Measurements from ENCODE around the gene TCAP. TPM values are rescaled to one million over a fixed set of nuclear protein-coding genes. Genes with fewer than 3 reads are reported as not detected.

Gene TCAP
- total and polyA plus RNA-seq, 2 experiments from 2014 or later = 0.61 to 2.1 TPM

GRCh38 chr17:39635614-39636176 lies 29.5 kb upstream of the TCAP start:
- ATAC-seq (peak; percentile 1; the same call in 1 of the 3 replicates), DNase-seq (ENCODE audit: low spot score) (no peak)
- Histone ChIP-seq H3K27me3 (ENCODE audit: insufficient read depth) (no peaks in the 10 kb centered on the region), H3F3A (replicated peaks; ENCODE audit: low read depth) (peaks cover 25% of the 10 kb centered on the region; the same call in 1 of the 2 replicates), H3K36me3 (ENCODE audit: insufficient read depth) (no peaks in the 10 kb centered on the region), H3K79me2 (replicated peaks; ENCODE audit: insufficient read depth) (peaks cover 29% of the 10 kb centered on the region), H3K9me2 (ENCODE audit: insufficient read depth) (no peaks in the 10 kb centered on the region), H3K4me2 (peak overlapping the region; percentile 64), H2AFZ (no peak overlapping the region), H3K27ac (ENCODE audit: low read depth) (no peak overlapping the region), H3K4me3 (no peak overlapping the region), H3K4me1 (ENCODE audit: insufficient read depth) (peaks cover 70% of the 10 kb centered on the region), H4K20me1 (replicated peaks; ENCODE audit: insufficient read depth) (peaks cover 18% of the 10 kb centered on the region)
- no peaks in the 10 kb centered on the region for H3K9me3 Mint-ChIP-seq
- H3K4me1 Mint-ChIP-seq = peaks cover 82% of the 10 kb centered on the region
- H3K27ac Mint-ChIP-seq = no peak overlapping the region
- peaks cover 24% of the 10 kb centered on the region for H3K27me3 Mint-ChIP-seq (ENCODE audit: insufficient read depth, low read depth, poor library complexity)
- peak overlapping the region; percentile 82; the same call in 1 of the 3 replicates for H3K4me3 Mint-ChIP-seq
- H3K36me3 Mint-ChIP-seq (ENCODE audit: low read depth) = no peaks in the 10 kb centered on the region; the same call in 2 of the 3 replicates
- TF ChIP-seq POLR2AphosphoS5 (IDR thresholded peaks at IDR 0.05; ENCODE audit: low read depth) (no peak), CREB1 (CRISPR knock-in tag; IDR thresholded peaks at IDR 0.05; ENCODE audit: low read depth) (no peak), EZH2 (IDR thresholded peaks at IDR 0.05; ENCODE audit: low read depth, unreplicated experiment) (no peak), ZNF114 (CRISPR knock-in tag; IDR thresholded peaks at IDR 0.05) (no peak), CTCF (conservative IDR thresholded peaks at IDR 0.05; ENCODE audit: low read depth in 2 of 2) (no peak), ZNF462 (CRISPR knock-in tag; IDR thresholded peaks at IDR 0.05) (no peak), ZNF331 (CRISPR knock-in tag; IDR thresholded peaks at IDR 0.05; ENCODE audit: low read depth) (no peak), ETS1 (IDR thresholded peaks at IDR 0.05) (no peak), JUNB (IDR thresholded peaks at IDR 0.05; ENCODE audit: unreplicated experiment) (no peak), STAT1 (IDR thresholded peaks at IDR 0.05; ENCODE audit: unreplicated experiment) (no peak)
- TF ChIP-seq, protein P1, sequence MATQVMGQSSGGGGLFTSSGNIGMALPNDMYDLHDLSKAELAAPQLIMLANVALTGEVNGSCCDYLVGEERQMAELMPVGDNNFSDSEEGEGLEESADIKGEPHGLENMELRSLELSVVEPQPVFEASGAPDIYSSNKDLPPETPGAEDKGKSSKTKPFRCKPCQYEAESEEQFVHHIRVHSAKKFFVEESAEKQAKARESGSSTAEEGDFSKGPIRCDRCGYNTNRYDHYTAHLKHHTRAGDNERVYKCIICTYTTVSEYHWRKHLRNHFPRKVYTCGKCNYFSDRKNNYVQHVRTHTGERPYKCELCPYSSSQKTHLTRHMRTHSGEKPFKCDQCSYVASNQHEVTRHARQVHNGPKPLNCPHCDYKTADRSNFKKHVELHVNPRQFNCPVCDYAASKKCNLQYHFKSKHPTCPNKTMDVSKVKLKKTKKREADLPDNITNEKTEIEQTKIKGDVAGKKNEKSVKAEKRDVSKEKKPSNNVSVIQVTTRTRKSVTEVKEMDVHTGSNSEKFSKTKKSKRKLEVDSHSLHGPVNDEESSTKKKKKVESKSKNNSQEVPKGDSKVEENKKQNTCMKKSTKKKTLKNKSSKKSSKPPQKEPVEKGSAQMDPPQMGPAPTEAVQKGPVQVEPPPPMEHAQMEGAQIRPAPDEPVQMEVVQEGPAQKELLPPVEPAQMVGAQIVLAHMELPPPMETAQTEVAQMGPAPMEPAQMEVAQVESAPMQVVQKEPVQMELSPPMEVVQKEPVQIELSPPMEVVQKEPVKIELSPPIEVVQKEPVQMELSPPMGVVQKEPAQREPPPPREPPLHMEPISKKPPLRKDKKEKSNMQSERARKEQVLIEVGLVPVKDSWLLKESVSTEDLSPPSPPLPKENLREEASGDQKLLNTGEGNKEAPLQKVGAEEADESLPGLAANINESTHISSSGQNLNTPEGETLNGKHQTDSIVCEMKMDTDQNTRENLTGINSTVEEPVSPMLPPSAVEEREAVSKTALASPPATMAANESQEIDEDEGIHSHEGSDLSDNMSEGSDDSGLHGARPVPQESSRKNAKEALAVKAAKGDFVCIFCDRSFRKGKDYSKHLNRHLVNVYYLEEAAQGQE (IDR thresholded peaks at IDR 0.05; ENCODE audit: unreplicated experiment) = no peak
